ENCODE results near the gene SLC39A6. TPM values are rescaled to one million over a fixed set of nuclear protein-coding genes. Genes with fewer than 3 reads are reported as not detected.
A peak's percentile ranks its signal among the peaks of the same experiment; 100 is the strongest.

The SLC39A6 gene, protein sequence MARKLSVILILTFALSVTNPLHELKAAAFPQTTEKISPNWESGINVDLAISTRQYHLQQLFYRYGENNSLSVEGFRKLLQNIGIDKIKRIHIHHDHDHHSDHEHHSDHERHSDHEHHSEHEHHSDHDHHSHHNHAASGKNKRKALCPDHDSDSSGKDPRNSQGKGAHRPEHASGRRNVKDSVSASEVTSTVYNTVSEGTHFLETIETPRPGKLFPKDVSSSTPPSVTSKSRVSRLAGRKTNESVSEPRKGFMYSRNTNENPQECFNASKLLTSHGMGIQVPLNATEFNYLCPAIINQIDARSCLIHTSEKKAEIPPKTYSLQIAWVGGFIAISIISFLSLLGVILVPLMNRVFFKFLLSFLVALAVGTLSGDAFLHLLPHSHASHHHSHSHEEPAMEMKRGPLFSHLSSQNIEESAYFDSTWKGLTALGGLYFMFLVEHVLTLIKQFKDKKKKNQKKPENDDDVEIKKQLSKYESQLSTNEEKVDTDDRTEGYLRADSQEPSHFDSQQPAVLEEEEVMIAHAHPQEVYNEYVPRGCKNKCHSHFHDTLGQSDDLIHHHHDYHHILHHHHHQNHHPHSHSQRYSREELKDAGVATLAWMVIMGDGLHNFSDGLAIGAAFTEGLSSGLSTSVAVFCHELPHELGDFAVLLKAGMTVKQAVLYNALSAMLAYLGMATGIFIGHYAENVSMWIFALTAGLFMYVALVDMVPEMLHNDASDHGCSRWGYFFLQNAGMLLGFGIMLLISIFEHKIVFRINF
- total RNA-seq: 10 to 100 TPM; 51.4 to 96.5 (median 57.2) TPM
- 10 to 100 TPM; 39.7 to 44.9 TPM for polyA plus RNA-seq
- long read RNA-seq, donor 1, transcript SLC39A6-201 (10 exons, 3,543 nt): major isoform, 23 of 176 reads
- long read RNA-seq, donor 1, transcript SLC39A6-204 (10 exons, 3,003 nt): minor isoform, 7 of 176 reads
- long read RNA-seq, donor 1, partial matches to known transcripts: 140 of 176 reads
- long read RNA-seq, donor 1, other reads (novel, unspliced or antisense): 6 of 176 reads
- long read RNA-seq, donor 2, transcript SLC39A6-201 (10 exons, 3,543 nt): major isoform, 18 of 55 reads
- long read RNA-seq, donor 2, transcript SLC39A6-204 (10 exons, 3,003 nt): minor isoform, 7 of 55 reads
- long read RNA-seq, donor 2, partial matches to known transcripts: 30 of 55 reads
- long read RNA-seq, donor 2, other reads (novel, unspliced or antisense): 0 of 55 reads
- long read RNA-seq, donor 3, transcript SLC39A6-201 (10 exons, 3,543 nt): major isoform, 104 of 131 reads
- long read RNA-seq, donor 3, transcript SLC39A6-204 (10 exons, 3,003 nt): minor isoform, 14 of 131 reads
- long read RNA-seq, donor 3, partial matches to known transcripts: 10 of 131 reads
- long read RNA-seq, donor 3, other reads (novel, unspliced or antisense): 3 of 131 reads

GRCh38 chr18:36129300-36130038 lies at the start of gene SLC39A6, which contains the start of gene ELP2:
TSS of gene SLC39A6 (minus strand) at chr18:36129340. CDS start at chr18:36127007, 2,333 bp downstream.
TSS of gene ELP2 (plus strand) at chr18:36129899. CDS start at chr18:36129934, 35 bp downstream.
- Histone ChIP-seq H3K4me1 (ENCODE audit: insufficient read depth) (peaks cover 15% of the 10 kb centered on the region), H3K4me3 (peak within 1 kb of the TSS; percentile 79), H3K27me3 (no peaks in the 10 kb centered on the region), H3K27ac (peak within 1 kb of the TSS; percentile 84 to 92), H3K9me3 (no peaks in the 10 kb centered on the region), H3K36me3 (no peaks in the 10 kb centered on the region)
- intact Hi-C loops (cut with DNase I): loop anchor here in 1 of 4 donors (5.0 kb wide), 1 partner anchor 58 kb away; the partner anchor contains the start of gene MOCOS
- DNase-seq: peak; percentile 94 to 97 (median 96)
- WGBS, 3 donors: 0 to 1% (median 1%) methylated on average over 59 to 69 of the region's 69 CpGs
- TF ChIP-seq, protein P1, sequence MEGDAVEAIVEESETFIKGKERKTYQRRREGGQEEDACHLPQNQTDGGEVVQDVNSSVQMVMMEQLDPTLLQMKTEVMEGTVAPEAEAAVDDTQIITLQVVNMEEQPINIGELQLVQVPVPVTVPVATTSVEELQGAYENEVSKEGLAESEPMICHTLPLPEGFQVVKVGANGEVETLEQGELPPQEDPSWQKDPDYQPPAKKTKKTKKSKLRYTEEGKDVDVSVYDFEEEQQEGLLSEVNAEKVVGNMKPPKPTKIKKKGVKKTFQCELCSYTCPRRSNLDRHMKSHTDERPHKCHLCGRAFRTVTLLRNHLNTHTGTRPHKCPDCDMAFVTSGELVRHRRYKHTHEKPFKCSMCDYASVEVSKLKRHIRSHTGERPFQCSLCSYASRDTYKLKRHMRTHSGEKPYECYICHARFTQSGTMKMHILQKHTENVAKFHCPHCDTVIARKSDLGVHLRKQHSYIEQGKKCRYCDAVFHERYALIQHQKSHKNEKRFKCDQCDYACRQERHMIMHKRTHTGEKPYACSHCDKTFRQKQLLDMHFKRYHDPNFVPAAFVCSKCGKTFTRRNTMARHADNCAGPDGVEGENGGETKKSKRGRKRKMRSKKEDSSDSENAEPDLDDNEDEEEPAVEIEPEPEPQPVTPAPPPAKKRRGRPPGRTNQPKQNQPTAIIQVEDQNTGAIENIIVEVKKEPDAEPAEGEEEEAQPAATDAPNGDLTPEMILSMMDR (IDR thresholded peaks at IDR 0.05): peak in 1 of 3 donors; percentile 20
- TF ChIP-seq EP300 (IDR thresholded peaks at IDR 0.05) (no peak), POLR2A (IDR thresholded peaks at IDR 0.05) (peak; percentile 67)

- intact Hi-C loops (cut with DNase I): loop anchor here in 1 of 4 donors (10.0 kb wide), 1 partner anchor 1277 kb away; no protein-coding TSS in a partner anchor
- Histone ChIP-seq H3K4me3 (no peak overlapping the region), H3K4me1 (ENCODE audit: insufficient read depth) (peaks cover 14% of the 10 kb centered on the region), H3K27ac (peak overlapping the region; percentile 38 to 87), H3K36me3 (no peaks in the 10 kb centered on the region), H3K27me3 (no peaks in the 10 kb centered on the region), H3K9me3 (no peaks in the 10 kb centered on the region)
- no peak for TF ChIP-seq EP300 (IDR thresholded peaks at IDR 0.05)
- TF ChIP-seq, protein P1 (IDR thresholded peaks at IDR 0.05): no peak
- no peak for TF ChIP-seq POLR2A (IDR thresholded peaks at IDR 0.05)
- peak in 4 of 5 donors; percentile 35 to 54 (median 52) for DNase-seq
- 14 to 32% (median 23%) methylated on average over 3 of the region's 3 CpGs for WGBS, 3 donors
Observed at GRCh38 chr18:36177913-36178312, 48.8 kb upstream of the SLC39A6 start.

- no peak overlapping the region for H3K27ac ChIP-seq
- H3K27me3 ChIP-seq: no peaks in the 10 kb centered on the region
- no peaks in the 10 kb centered on the region for H3K9me3 ChIP-seq
- intact Hi-C loops (cut with DNase I): loop anchor here in 1 of 4 donors (10.0 kb wide), 1 partner anchor 1278 kb away; no protein-coding TSS in a partner anchor
- DNase-seq: no peak
- WGBS, 3 donors: 87 to 92% (median 91%) methylated on average over 9 of the region's 9 CpGs
- TF ChIP-seq EP300 (IDR thresholded peaks at IDR 0.05) (no peak), POLR2A (IDR thresholded peaks at IDR 0.05) (no peak)
- TF ChIP-seq, protein P1 (IDR thresholded peaks at IDR 0.05): no peak
- no peak overlapping the region for H3K4me3 ChIP-seq
- no peaks in the 10 kb centered on the region for H3K36me3 ChIP-seq
- peaks cover 12% of the 10 kb centered on the region for H3K4me1 ChIP-seq (ENCODE audit: insufficient read depth)
Observed at GRCh38 chr18:36176711-36177110, 47.6 kb upstream of the SLC39A6 start.
